ENCODE results near the gene CXXC1.
A peak's percentile ranks its signal among the peaks of the same experiment; 100 is the strongest.

CXXC1 gene

DNA sequence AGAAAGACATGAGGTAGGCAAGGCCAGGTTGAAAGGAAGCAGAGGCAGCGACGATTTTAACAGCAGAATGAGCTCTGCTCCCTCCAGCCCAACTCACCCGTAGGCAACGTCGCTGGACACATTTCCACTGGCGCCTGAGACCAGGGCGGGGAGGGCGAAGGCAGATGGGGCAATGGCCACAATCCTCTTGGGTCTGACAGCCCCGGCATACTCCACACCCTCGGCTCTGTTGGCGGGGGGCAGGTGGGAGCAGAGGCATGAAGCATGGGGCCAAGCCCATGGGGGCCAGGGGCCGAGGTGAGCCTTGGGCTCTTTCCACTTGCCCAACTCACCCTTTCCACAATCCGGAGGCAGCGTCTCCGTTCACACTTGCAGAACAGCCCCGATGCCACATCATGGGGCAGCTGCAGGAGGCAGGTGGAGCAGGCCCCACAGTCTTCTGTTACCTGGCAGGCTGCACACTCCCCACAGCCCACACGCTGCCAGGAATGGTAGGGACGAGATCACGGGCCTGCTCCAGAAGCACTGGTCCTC lies 11.9 kb downstream of the CXXC1 start:
- H3K9me3 ChIP-seq (ENCODE audit: control insufficient read depth, low read length): no peaks in the 10 kb centered on the region
- peaks cover 8% of the 10 kb centered on the region for H3K4me1 ChIP-seq (ENCODE audit: control insufficient read depth, insufficient read depth, low read length)
- peaks cover 60% of the 10 kb centered on the region for H3K36me3 ChIP-seq (ENCODE audit: control insufficient read depth, insufficient read depth, low read length)
- no peak overlapping the region for H3K4me3 ChIP-seq (ENCODE audit: insufficient read depth, low read depth, low read length)
- no peak overlapping the region for H3K27ac ChIP-seq (ENCODE audit: insufficient read depth, low read depth, low read length, poor library complexity, severe bottlenecking)
- WGBS, 2 experiments: 95 to 96% methylated on average over 19 of the region's 19 CpGs
- H3K27me3 ChIP-seq (ENCODE audit: control insufficient read depth, insufficient read depth, low read length, poor library complexity, severe bottlenecking): no peaks in the 10 kb centered on the region

DNA sequence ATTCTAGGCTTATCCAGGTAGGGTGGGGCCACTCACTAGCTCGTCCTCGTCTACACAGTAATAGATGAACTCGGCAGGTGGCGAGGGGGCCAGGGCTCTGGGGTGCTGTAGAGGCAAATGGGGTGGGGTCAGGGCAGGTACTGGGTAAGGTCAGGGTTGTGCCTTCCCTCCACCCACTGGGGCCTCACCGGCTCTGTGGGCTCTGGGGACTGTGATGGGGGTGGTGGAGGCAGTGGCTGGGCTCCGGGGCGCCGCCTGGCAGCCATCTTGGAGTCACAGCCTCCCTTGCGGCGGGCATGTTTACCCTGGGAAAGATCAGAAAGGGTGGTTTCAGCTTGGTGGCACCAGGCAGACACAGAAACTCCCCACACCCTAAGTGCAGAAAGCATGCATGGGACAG lies 12.6 kb downstream of the CXXC1 start:
- no peaks in the 10 kb centered on the region for H3K9me3 ChIP-seq (ENCODE audit: control insufficient read depth, low read length)
- H3K4me1 ChIP-seq (ENCODE audit: control insufficient read depth, insufficient read depth, low read length): peaks cover 5% of the 10 kb centered on the region
- WGBS, 2 experiments: 96 to 97% methylated on average over 10 of the region's 10 CpGs
- no peaks in the 10 kb centered on the region for H3K27me3 ChIP-seq (ENCODE audit: control insufficient read depth, insufficient read depth, low read length, poor library complexity, severe bottlenecking)
- H3K27ac ChIP-seq (ENCODE audit: insufficient read depth, low read depth, low read length, poor library complexity, severe bottlenecking): no peak overlapping the region
- H3K36me3 ChIP-seq (ENCODE audit: control insufficient read depth, insufficient read depth, low read length): peaks cover 64% of the 10 kb centered on the region
- no peak overlapping the region for H3K4me3 ChIP-seq (ENCODE audit: insufficient read depth, low read depth, low read length)

DNA sequence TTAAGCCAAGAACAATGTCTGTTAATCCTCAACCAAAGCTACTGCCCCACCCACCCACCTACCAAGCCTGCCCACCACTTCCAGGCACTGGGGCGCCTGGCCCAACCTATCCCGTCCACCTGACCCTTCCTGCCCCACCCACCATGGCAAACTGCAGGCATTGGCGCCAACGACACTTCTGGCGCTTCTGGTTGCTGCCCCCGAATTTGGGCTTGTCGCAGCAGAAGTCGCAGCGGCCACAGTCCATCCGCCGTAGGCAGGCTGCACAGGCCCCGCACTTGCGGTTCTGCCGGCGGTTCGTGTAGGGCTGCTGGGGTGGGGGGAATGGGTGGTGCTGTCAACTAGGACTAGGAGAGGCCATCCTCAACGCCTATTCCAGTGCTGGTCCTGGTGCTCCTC lies 13.4 kb downstream of the CXXC1 start:
- 95 to 97% methylated on average over 17 of the region's 17 CpGs for WGBS, 2 experiments
- H3K36me3 ChIP-seq (ENCODE audit: control insufficient read depth, insufficient read depth, low read length): peaks cover 68% of the 10 kb centered on the region
- no peak overlapping the region for H3K27ac ChIP-seq (ENCODE audit: insufficient read depth, low read depth, low read length, poor library complexity, severe bottlenecking)
- H3K4me1 ChIP-seq (ENCODE audit: control insufficient read depth, insufficient read depth, low read length): no peaks in the 10 kb centered on the region
- H3K4me3 ChIP-seq (ENCODE audit: insufficient read depth, low read depth, low read length): no peak overlapping the region
- no peaks in the 10 kb centered on the region for H3K27me3 ChIP-seq (ENCODE audit: control insufficient read depth, insufficient read depth, low read length, poor library complexity, severe bottlenecking)
- no peaks in the 10 kb centered on the region for H3K9me3 ChIP-seq (ENCODE audit: control insufficient read depth, low read length)

GRCh38 chr18:50273203-50274043 lies 14.1 kb downstream of the CXXC1 start:
- H3K36me3 ChIP-seq (ENCODE audit: control insufficient read depth, insufficient read depth, low read length): peaks cover 68% of the 10 kb centered on the region
- H3K27ac ChIP-seq (ENCODE audit: insufficient read depth, low read depth, low read length, poor library complexity, severe bottlenecking): no peak overlapping the region
- no peak overlapping the region for H3K4me3 ChIP-seq (ENCODE audit: insufficient read depth, low read depth, low read length)

DNA sequence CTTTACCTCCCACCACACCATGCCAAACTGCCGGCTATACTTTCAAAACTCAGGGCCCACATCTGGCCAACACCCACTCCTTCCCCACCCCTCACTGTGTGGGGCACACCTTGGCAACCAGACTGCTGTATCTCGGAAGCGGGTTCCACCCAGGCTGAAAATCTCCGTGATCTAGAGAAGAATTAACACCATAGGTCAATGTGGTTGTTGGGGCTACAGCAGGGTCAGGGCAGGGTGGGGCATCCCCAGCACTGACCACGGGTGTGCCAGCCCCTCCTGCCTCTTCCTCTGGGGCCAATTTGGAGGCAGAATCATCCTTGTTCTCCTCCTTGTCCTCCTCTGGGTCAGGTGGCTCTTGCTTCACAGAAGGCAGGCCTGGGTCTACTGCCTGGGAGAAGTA lies 14.9 kb downstream of the CXXC1 start:
- H3K9me3 ChIP-seq (ENCODE audit: control insufficient read depth, low read length): no peaks in the 10 kb centered on the region
- H3K36me3 ChIP-seq (ENCODE audit: control insufficient read depth, insufficient read depth, low read length): peaks cover 64% of the 10 kb centered on the region
- H3K4me1 ChIP-seq (ENCODE audit: control insufficient read depth, insufficient read depth, low read length): no peaks in the 10 kb centered on the region
- WGBS, 2 experiments: 93 to 96% methylated on average over 5 of the region's 5 CpGs
- H3K4me3 ChIP-seq (ENCODE audit: insufficient read depth, low read depth, low read length): no peak overlapping the region
- H3K27me3 ChIP-seq (ENCODE audit: control insufficient read depth, insufficient read depth, low read length, poor library complexity, severe bottlenecking): no peaks in the 10 kb centered on the region
- H3K27ac ChIP-seq (ENCODE audit: insufficient read depth, low read depth, low read length, poor library complexity, severe bottlenecking): no peak overlapping the region

More at GRCh38 chr18:50273203-50274043, 14.1 kb downstream of the CXXC1 start:
- WGBS, 2 experiments: 94 to 96% methylated on average over 23 of the region's 23 CpGs
- H3K27me3 ChIP-seq (ENCODE audit: control insufficient read depth, insufficient read depth, low read length, poor library complexity, severe bottlenecking): no peaks in the 10 kb centered on the region
- no peaks in the 10 kb centered on the region for H3K4me1 ChIP-seq (ENCODE audit: control insufficient read depth, insufficient read depth, low read length)
- no peaks in the 10 kb centered on the region for H3K9me3 ChIP-seq (ENCODE audit: control insufficient read depth, low read length)

DNA sequence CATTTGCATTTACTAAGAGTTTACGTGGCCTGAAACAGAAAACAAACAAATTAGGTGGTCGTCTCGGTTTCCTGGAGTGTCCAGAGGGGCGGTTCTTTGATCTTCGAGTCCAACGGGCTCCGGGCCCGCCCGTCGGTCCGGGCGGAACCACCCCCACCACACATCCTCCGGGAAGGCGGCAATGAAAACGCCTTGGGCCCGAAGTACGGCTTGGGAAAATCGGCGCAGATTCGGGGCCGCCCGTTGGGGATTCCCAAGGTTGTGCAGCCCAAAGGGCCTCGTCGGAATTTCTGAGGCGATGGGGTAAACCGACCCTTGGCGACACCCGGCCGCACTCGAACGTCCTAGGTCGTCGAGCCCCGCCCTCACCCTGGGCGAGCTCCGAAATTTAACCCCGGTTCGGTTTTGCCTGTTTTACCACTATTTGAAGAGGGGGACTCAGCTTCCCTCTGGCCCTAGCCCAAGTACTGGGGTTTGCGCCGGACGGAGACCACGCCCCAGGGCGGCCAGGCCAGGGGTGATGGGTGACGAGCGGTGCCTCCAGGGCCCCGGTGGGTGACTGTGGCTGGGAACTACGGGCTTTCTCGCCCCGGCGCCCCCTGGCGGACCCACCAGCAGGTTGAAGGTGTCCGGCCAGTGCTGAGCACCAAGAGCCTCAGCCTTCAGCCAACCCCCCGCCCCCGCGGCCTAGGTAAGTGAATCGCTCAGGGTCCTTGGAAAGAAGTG lies 19.3 kb downstream of the CXXC1 start:
- Histone ChIP-seq H3K27me3 (ENCODE audit: control insufficient read depth, insufficient read depth, low read length, poor library complexity, severe bottlenecking) (no peaks in the 10 kb centered on the region), H3K4me1 (ENCODE audit: control insufficient read depth, insufficient read depth, low read length) (no peaks in the 10 kb centered on the region), H3K27ac (ENCODE audit: insufficient read depth, low read depth, low read length, poor library complexity, severe bottlenecking) (no peak overlapping the region), H3K9me3 (ENCODE audit: control insufficient read depth, low read length) (no peaks in the 10 kb centered on the region), H3K4me3 (ENCODE audit: insufficient read depth, low read depth, low read length) (peak overlapping the region; percentile 25), H3K36me3 (ENCODE audit: control insufficient read depth, insufficient read depth, low read length) (peaks cover 30% of the 10 kb centered on the region)
- WGBS, 2 experiments: 76 to 78% methylated on average over 56 of the region's 56 CpGs

- WGBS, 2 experiments: 1% methylated on average over 37 of the region's 37 CpGs
- H3K9me3 ChIP-seq (ENCODE audit: control insufficient read depth, low read length): no peaks in the 10 kb centered on the region
- H3K4me1 ChIP-seq (ENCODE audit: control insufficient read depth, insufficient read depth, low read length): no peaks in the 10 kb centered on the region
- H3K27me3 ChIP-seq (ENCODE audit: control insufficient read depth, insufficient read depth, low read length, poor library complexity, severe bottlenecking): peaks cover 8% of the 10 kb centered on the region
- H3K4me3 ChIP-seq (ENCODE audit: insufficient read depth, low read depth, low read length): peak within 1 kb of the TSS; percentile 60
- H3K27ac ChIP-seq (ENCODE audit: insufficient read depth, low read depth, low read length, poor library complexity, severe bottlenecking): no peak within 1 kb of the TSS
- H3K36me3 ChIP-seq (ENCODE audit: control insufficient read depth, insufficient read depth, low read length): peaks cover 13% of the 10 kb centered on the region
Measured at GRCh38 chr18:50266248-50266704, 21.2 kb downstream of the CXXC1 start, which contains the start of gene CFAP53. Gene CFAP53, minus strand, starts transcription at chr18:50266495. Its CDS starts 91 bp downstream, at chr18:50266404.

DNA sequence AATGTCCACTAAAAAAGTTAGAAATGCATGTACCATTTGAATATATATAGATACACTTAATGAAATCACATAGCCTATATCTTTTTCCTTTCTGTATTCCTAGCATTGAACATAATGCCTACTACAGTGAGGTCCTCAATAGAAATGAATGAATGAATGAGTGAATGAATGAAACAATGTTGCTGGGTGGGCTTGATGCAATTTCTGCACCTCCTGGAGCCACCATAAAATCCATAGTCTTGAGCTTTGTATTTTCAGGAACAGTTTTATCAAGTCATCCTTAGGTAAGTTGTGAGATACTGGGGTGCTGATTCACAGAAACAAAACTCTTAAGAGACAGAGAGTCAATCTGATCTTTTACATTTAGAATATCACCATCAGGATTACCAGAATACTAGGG lies 24.5 kb downstream of the CXXC1 start:
- no peak overlapping the region for H3K4me3 ChIP-seq (ENCODE audit: insufficient read depth, low read depth, low read length)
- no peak overlapping the region for H3K27ac ChIP-seq (ENCODE audit: insufficient read depth, low read depth, low read length, poor library complexity, severe bottlenecking)
- H3K27me3 ChIP-seq (ENCODE audit: control insufficient read depth, insufficient read depth, low read length, poor library complexity, severe bottlenecking): peaks cover 8% of the 10 kb centered on the region
- H3K9me3 ChIP-seq (ENCODE audit: control insufficient read depth, low read length): no peaks in the 10 kb centered on the region
- no peaks in the 10 kb centered on the region for H3K36me3 ChIP-seq (ENCODE audit: control insufficient read depth, insufficient read depth, low read length)
- H3K4me1 ChIP-seq (ENCODE audit: control insufficient read depth, insufficient read depth, low read length): no peaks in the 10 kb centered on the region

DNA sequence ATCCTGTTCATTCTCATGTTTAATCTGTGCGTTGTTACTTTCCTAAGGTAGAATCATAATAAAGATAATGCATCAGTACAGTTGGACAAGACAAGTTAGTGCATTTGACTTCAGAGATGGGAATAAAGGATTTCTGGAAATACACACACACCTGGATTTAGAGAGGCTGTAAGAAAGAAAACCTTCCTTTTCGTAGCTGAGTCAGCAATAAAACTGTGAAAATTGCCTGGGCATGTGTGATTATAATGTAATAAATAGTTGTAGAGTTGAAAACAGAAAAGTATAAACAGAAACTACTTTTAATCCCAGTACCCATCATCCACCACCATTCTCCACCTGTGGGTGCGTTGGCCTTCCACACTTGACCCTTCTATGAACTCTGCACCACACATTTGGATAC lies 36.6 kb downstream of the CXXC1 start:
- Histone ChIP-seq H3K9me3 (ENCODE audit: control insufficient read depth, low read length) (no peaks in the 10 kb centered on the region), H3K27me3 (ENCODE audit: control insufficient read depth, insufficient read depth, low read length, poor library complexity, severe bottlenecking) (no peaks in the 10 kb centered on the region), H3K4me3 (ENCODE audit: insufficient read depth, low read depth, low read length) (no peak overlapping the region), H3K4me1 (ENCODE audit: control insufficient read depth, insufficient read depth, low read length) (no peaks in the 10 kb centered on the region), H3K36me3 (ENCODE audit: control insufficient read depth, insufficient read depth, low read length) (no peaks in the 10 kb centered on the region), H3K27ac (ENCODE audit: insufficient read depth, low read depth, low read length, poor library complexity, severe bottlenecking) (no peak overlapping the region)
- WGBS, 2 experiments: 91 to 95% methylated on average over 2 to 3 of the region's 3 CpGs

- no peak overlapping the region for H3K4me3 ChIP-seq (ENCODE audit: insufficient read depth, low read depth, low read length)
- H3K9me3 ChIP-seq (ENCODE audit: control insufficient read depth, low read length): no peaks in the 10 kb centered on the region
- H3K36me3 ChIP-seq (ENCODE audit: control insufficient read depth, insufficient read depth, low read length): no peaks in the 10 kb centered on the region
- H3K27ac ChIP-seq (ENCODE audit: insufficient read depth, low read depth, low read length, poor library complexity, severe bottlenecking): no peak overlapping the region
- H3K27me3 ChIP-seq (ENCODE audit: control insufficient read depth, insufficient read depth, low read length, poor library complexity, severe bottlenecking): no peaks in the 10 kb centered on the region
- no peaks in the 10 kb centered on the region for H3K4me1 ChIP-seq (ENCODE audit: control insufficient read depth, insufficient read depth, low read length)
Measured at GRCh38 chr18:50249576-50249975, 37.9 kb downstream of the CXXC1 start.

All from ectodermal cell (in vitro differentiated cells).